Skin epidermis (tissue), 12 donors: ENCODE data around the gene SPON2.

Experiments
- H3K27ac ChIP-seq, 21 experiments: fragments of 200-600 bp; sonication (generic) in 11 of 21; one replicate each; pipeline ENCODE4 v1.5.0; 2020; ENCODE audit warnings: mild to moderate bottlenecking in 3 of 21, inconsistent platforms in 2 of 21, moderate library complexity in 2 of 21
- H3K4me3 ChIP-seq, 7 experiments: fragments of 200-600 bp; sonication (generic) in 2 of 7; one replicate each; pipeline ENCODE4 v1.5.0; 2020; ENCODE audit warnings: inconsistent platforms in 2 of 7, mild to moderate bottlenecking in 2 of 7, moderate library complexity in 1 of 7

Gene SPON2

GRCh38 chr4:1124818-1125217 is 47.6 kb downstream of the SPON2 start:
- H3K27ac ChIP-seq: no peak overlapping the region
- H3K4me3 ChIP-seq: no peak overlapping the region

DNA sequence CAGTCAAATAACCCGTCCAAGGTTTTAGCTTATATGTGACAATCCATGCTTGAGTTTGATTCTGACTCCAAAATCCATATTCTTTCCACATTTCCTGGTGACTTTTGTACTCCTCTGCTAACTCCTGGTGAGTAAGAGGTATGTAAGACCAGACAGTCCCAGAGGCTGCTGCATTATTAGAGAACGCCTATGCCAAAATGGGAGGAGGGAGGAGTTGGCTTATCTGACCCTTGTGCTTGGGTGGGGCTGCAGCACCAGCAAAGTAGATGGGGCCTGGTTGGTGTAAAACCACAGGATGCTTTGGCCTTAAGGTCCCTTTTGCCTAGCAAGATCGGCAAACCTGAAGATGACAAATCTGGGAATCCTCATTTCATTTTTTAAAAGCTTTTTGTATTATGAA is 49.9 kb downstream of the SPON2 start:
- H3K27ac ChIP-seq: no peak overlapping the region
- H3K4me3 ChIP-seq: no peak overlapping the region
